Activated CD8-positive, alpha-beta T cell treated with anti-CD3 and anti-CD28 coated beads for 36 hours (primary cell): ENCODE results near the gene CC2D1A. TPM values are rescaled to one million over a fixed set of nuclear protein-coding genes. Genes with fewer than 3 reads are reported as not detected.

Source experiments
- ATAC-seq: fragments of 200-7000 bp; cut with Tn5 transposase; one replicate; pipeline ENCODE4 v1.10.0; 2021; ENCODE audit warnings: mild to moderate bottlenecking, moderate library complexity
- CTCF ChIA-PET: fragments of 350-600 bp; sonication (Branson Sonifier 250); formaldehyde crosslinking; loops from one replicate; lab custom pipeline; 2021; ENCODE audit warnings: antibody characterized with exemption; lab: Charles Lee
- POLR2A ChIA-PET: fragments of 350-600 bp; sonication (Branson Sonifier 250); formaldehyde crosslinking; loops from one replicate; lab custom pipeline; 2021; ENCODE audit warnings: antibody characterized with exemption; lab: Charles Lee
- DNase-seq: peaks from one replicate; pipeline ENCODE4 v3.0.0-alpha.2; 2020
- H3K27ac Mint-ChIP-seq: one replicate; pipeline ENCODE4 v1.8.0; 2021; ENCODE audit warnings: mild to moderate bottlenecking, mixed read lengths
- H3K27me3 Mint-ChIP-seq: one replicate; pipeline ENCODE4 v1.8.0; 2021; ENCODE audit warnings: mixed read lengths
- H3K36me3 Mint-ChIP-seq: one replicate; pipeline ENCODE4 v1.8.0; 2021; ENCODE audit warnings: low read depth, mixed read lengths
- H3K4me1 Mint-ChIP-seq: one replicate; pipeline ENCODE4 v1.8.0; 2021; ENCODE audit warnings: low read depth, mixed read lengths
- H3K4me3 Mint-ChIP-seq: one replicate; pipeline ENCODE4 v1.8.0; 2021; ENCODE audit warnings: mild to moderate bottlenecking, moderate library complexity, mixed read lengths
- H3K9me3 Mint-ChIP-seq: one replicate; pipeline ENCODE4 v1.8.0; 2021; ENCODE audit warnings: mixed read lengths
- intact Hi-C: fragments of 100-400 bp; cut with micrococcal nuclease; formaldehyde crosslinking; loops from one replicate; pipeline ENCODE4 v1.10.0; 2022
- total RNA-seq, 2 experiments: library from RNA; stranded (reverse); gene quantifications; one replicate each; pipeline ENCODE4 v1.2.3, GENCODE V29; 2021
- TF ChIP-seq, protein P1 (sequence below): fragments of 200-600 bp; IDR thresholded peaks from one replicate; pipeline ENCODE4 v1.8.0; 2022; ENCODE audit warnings: antibody characterized with exemption, mild to moderate bottlenecking

Gene CC2D1A
- total RNA-seq, 2 experiments from 2014 or later, result 22.4 to 23.8 TPM

DNA sequence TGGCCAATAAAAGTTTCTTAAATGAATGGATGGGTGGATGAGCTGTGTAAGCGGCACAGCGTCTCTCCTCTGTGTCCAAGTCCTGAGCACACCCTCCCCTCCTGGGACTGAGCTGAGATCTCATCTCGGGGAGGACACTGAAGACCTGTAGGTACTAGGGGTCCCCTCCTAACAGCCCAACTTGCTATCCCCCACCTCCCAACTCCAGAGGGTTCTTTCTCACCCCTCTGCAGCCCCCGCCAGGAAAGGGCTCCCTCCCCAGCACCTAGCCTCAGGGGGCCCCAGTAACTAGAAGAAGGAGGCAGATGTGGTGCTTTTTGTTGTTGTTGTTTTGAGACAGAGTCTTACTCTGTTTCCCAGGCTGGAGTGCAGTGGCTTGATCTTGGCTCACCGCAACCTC is 30.2 kb upstream of the CC2D1A start:
- ChIA-PET CTCF (interaction anchor here (0.8 to 3.7 kb wide), 7 partner anchors 13 to 261 kb away, joined by 3 to 12 read pairs (median 3); partner anchors contain the start of gene ASF1B), POLR2A (interaction anchor here (0.6 kb wide), 1 partner anchor 12 kb away, joined by 5 read pairs; no protein-coding TSS in a partner anchor)
- H3K4me3 Mint-ChIP-seq, result no peak overlapping the region
- no peak overlapping the region for H3K27ac Mint-ChIP-seq
- intact Hi-C loops, result no loop called here
- H3K27me3 Mint-ChIP-seq, result peaks cover 3% of the 10 kb centered on the region
- ATAC-seq, result no peak
- H3K9me3 Mint-ChIP-seq, result no peaks in the 10 kb centered on the region
- H3K36me3 Mint-ChIP-seq, result no peaks in the 10 kb centered on the region
- TF ChIP-seq, protein P1, sequence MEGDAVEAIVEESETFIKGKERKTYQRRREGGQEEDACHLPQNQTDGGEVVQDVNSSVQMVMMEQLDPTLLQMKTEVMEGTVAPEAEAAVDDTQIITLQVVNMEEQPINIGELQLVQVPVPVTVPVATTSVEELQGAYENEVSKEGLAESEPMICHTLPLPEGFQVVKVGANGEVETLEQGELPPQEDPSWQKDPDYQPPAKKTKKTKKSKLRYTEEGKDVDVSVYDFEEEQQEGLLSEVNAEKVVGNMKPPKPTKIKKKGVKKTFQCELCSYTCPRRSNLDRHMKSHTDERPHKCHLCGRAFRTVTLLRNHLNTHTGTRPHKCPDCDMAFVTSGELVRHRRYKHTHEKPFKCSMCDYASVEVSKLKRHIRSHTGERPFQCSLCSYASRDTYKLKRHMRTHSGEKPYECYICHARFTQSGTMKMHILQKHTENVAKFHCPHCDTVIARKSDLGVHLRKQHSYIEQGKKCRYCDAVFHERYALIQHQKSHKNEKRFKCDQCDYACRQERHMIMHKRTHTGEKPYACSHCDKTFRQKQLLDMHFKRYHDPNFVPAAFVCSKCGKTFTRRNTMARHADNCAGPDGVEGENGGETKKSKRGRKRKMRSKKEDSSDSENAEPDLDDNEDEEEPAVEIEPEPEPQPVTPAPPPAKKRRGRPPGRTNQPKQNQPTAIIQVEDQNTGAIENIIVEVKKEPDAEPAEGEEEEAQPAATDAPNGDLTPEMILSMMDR, result no peak
- no peak for DNase-seq
- peaks cover 12% of the 10 kb centered on the region for H3K4me1 Mint-ChIP-seq

DNA sequence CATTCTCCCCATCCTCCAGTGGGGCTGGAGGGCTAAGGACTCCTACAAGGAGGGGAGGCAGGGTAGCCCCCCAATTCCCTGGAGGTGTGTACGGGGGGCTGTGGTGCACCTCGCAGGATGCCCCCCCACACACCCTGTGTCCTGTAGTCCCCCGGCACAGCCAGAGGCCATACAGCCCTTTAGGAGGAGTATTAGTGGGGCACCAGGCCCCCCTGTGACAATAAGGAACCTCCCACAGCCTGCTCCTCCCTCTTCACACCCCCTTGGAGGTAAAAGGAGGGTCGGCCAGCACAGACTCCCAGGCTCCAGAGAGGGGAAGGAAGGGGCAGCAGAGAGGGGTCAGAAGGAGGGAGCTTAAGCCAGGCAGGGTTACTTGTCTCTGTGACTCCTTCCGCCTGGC is 29.2 kb upstream of the CC2D1A start, which contains the start of gene NANOS3:
TSS of gene NANOS3 (plus strand) at position 301 of the 400 bp plus-strand sequence. CDS start 115 bp downstream, outside the sequence.
- no peaks in the 10 kb centered on the region for H3K9me3 Mint-ChIP-seq
- intact Hi-C loops, result no loop called here
- H3K27ac Mint-ChIP-seq, result no peak within 1 kb of the TSS

DNA sequence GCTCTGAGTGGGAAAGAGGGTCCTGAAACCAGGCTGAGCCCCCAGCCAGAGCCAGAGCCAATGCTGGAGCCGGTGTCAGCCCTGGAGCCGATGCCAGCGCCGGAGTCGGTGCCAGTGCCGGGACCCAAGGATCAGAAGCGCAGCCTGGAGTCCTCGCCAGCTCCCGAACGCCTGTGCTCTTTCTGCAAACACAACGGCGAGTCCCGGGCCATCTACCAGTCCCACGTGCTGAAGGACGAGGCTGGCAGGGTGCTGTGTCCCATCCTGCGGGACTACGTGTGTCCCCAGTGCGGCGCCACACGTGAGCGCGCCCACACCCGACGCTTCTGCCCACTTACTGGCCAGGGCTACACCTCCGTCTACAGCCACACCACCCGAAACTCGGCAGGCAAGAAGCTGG is 28.7 kb upstream of the CC2D1A start:
- ChIA-PET POLR2A (interaction anchor here (0.9 kb wide), 1 partner anchor 10 kb away, joined by 3 read pairs; no protein-coding TSS in a partner anchor), CTCF (interaction anchor here (1.0 to 3.7 kb wide), 2 partner anchors 154 to 182 kb away, joined by 3 to 12 read pairs; partner anchors contain the start of gene IL27RA)
- Mint-ChIP-seq H3K4me3 (no peak overlapping the region), H3K27me3 (peaks cover 3% of the 10 kb centered on the region), H3K4me1 (peaks cover 27% of the 10 kb centered on the region), H3K36me3 (no peaks in the 10 kb centered on the region), H3K27ac (no peak overlapping the region), H3K9me3 (no peaks in the 10 kb centered on the region)
- ATAC-seq (no peak), DNase-seq (no peak)
- TF ChIP-seq, protein P1, result no peak
- intact Hi-C loops, result no loop called here

More for the DNA sequence above, 29.2 kb upstream of the CC2D1A start, which contains the start of gene NANOS3:
- TF ChIP-seq, protein P1, result no peak
- DNase-seq (no peak), ATAC-seq (no peak)
- H3K36me3 Mint-ChIP-seq, result no peaks in the 10 kb centered on the region
- POLR2A ChIA-PET, result interaction anchor here (0.9 kb wide), 1 partner anchor 10 kb away, joined by 3 read pairs; no protein-coding TSS in a partner anchor
- no peak within 1 kb of the TSS for H3K4me3 Mint-ChIP-seq
- H3K4me1 Mint-ChIP-seq, result peaks cover 23% of the 10 kb centered on the region
- CTCF ChIA-PET, result interaction anchor here (1.0 to 3.7 kb wide), 2 partner anchors 182 to 260 kb away, joined by 3 to 12 read pairs; partner anchors contain the start of gene ASF1B
- peaks cover 3% of the 10 kb centered on the region for H3K27me3 Mint-ChIP-seq

DNA sequence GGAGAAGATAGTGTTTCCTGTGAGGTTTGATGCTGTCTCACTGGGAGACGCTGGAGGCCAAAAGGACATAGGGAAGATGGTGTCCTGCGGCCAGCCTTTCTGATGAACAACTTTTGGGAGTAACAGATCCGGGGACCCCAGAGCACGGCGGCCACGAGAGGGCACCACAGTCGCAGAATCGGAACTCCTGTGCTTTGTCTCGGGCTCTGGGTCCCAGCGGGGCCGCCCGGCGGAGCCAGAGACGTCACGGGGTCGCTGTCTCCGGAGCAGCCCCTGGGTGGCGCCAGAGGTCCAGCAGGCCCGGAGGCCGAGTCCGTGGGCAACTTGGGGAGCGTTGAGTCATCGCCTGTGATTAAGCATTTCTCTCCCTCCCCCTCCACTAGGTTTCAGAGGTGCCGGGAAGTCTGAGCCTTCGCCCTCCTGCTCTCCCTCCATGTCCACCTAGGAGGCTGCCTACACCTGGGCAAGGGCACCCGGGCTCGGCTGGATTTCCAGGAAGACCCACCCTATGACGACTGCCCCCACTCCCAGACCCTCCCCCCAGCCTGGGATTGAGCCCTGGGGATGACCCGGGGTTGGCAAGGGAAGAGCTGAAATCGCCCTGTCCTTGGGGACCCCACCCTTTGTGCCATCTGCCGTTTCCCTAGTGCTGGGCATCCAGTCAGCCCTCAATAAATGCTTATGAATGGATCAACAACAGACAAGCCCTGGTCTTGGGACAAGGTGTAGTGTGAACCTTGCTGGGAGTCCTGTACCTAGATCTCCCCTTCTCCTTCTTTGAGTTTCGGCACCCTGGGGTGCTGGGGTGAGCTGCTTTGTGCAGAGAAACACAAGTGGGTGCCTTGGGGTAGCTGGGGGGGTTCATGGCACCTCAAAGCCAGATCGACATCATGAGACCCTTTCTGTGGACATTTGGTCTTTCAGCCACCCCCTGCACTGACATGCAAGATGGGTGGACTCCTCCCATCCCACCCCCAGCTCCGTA is 25.6 kb upstream of the CC2D1A start:
- intact Hi-C loops, result loop anchor here (2.0 to 10.0 kb wide), 2 partner anchors 154 to 194 kb away; partner anchors contain the start of gene IL27RA
- TF ChIP-seq, protein P1, result peak; percentile 99
- Mint-ChIP-seq H3K9me3 (no peaks in the 10 kb centered on the region), H3K4me3 (peak overlapping the region; percentile 47), H3K27ac (peak overlapping the region; percentile 75), H3K27me3 (no peaks in the 10 kb centered on the region), H3K36me3 (no peaks in the 10 kb centered on the region), H3K4me1 (peaks cover 34% of the 10 kb centered on the region)
- CTCF ChIA-PET, result interaction anchor here (0.5 to 6.2 kb wide), 25 partner anchors 13 to 291 kb away, joined by 3 to 76 read pairs (median 4); partner anchors contain the start of genes ASF1B, IL27RA and MISP3
- ATAC-seq, result peak; percentile 96
- DNase-seq, result peak; percentile 99
- POLR2A ChIA-PET, result interaction anchor here (0.5 to 1.7 kb wide), 12 partner anchors 11 to 324 kb away, joined by 3 to 5 read pairs (median 3); partner anchors contain the start of genes BRME1, CC2D1A and RFX1
